Fibroblast of villous mesenchyme (primary cell): Measurements from ENCODE around the gene POLR2H. TPM values are rescaled to one million over a fixed set of nuclear protein-coding genes. Genes with fewer than 3 reads are reported as not detected.
A peak's percentile ranks its signal among the peaks of the same experiment; 100 is the strongest.

ENCODE experiments used
- DNase-seq: peaks from one replicate; pipeline ENCODE4 v3.0.0-alpha.2; 2010; ENCODE audit warnings: low read depth
- H3K4me3 ChIP-seq: 2 replicates; pipeline ENCODE4 v1.5.1; 2011; ENCODE audit warnings: low read depth, mild to moderate bottlenecking, low read length
- CTCF ChIP-seq: IDR thresholded peaks from 2 replicates; pipeline ENCODE4 v1.5.1; 2012; ENCODE audit warnings: low read depth, mild to moderate bottlenecking, low read length; ENCODE audit not compliant: insufficient read depth
- total RNA-seq: library from RNA; depleted of rRNA; stranded (reverse); fragments of >200 nt; gene quantifications from 2 replicates; pipeline ENCODE4 v1.2.3, GENCODE V29; 2012

The POLR2H gene
- total RNA-seq, 1 donor = 61.3 TPM

GRCh38 chr3:184334470-184335158, 26.9 kb upstream of the POLR2H start:
- TF ChIP-seq CTCF = no peak

GRCh38 chr3:184335291-184335660, 26.2 kb upstream of the POLR2H start:
- DNase-seq = no peak
- TF ChIP-seq CTCF = no peak
- peak overlapping the region; percentile 75 for H3K4me3 ChIP-seq

More at GRCh38 chr3:184334470-184335158, 26.9 kb upstream of the POLR2H start:
- peak; percentile 55 for DNase-seq
- H3K4me3 ChIP-seq = no peak overlapping the region

- peak overlapping the region; percentile 75 for H3K4me3 ChIP-seq
- DNase-seq = peak; percentile 82
- no peak for TF ChIP-seq CTCF
Observed at GRCh38 chr3:184335661-184336546, 25.6 kb upstream of the POLR2H start.

- no peak for TF ChIP-seq CTCF
- DNase-seq = peak; percentile 63
- peak overlapping the region; percentile 75 for H3K4me3 ChIP-seq
Observed at GRCh38 chr3:184336547-184337398, 24.7 kb upstream of the POLR2H start.

- no peak for DNase-seq
- H3K4me3 ChIP-seq = peak within 1 kb of the TSS; percentile 75
- no peak for TF ChIP-seq CTCF
Observed at GRCh38 chr3:184337399-184337714, 24.2 kb upstream of the POLR2H start, which contains the start of gene FAM131A. TSS of gene FAM131A (plus strand) at chr3:184337600. CDS start at chr3:184337631, 31 bp downstream.

- no peak overlapping the region for H3K4me3 ChIP-seq
- no peak for TF ChIP-seq CTCF
- no peak for DNase-seq
Observed at GRCh38 chr3:184337981-184338380, 23.5 kb upstream of the POLR2H start.
